Embryonic facial prominence (tissue), 1 donor: ENCODE data around the gene NGEF.

Source experiments
- DNase-seq: peaks from one replicate; pipeline ENCODE4 v3.0.0-alpha.2; 2016; ENCODE audit errors: extremely low spot score

Gene NGEF

DNA sequence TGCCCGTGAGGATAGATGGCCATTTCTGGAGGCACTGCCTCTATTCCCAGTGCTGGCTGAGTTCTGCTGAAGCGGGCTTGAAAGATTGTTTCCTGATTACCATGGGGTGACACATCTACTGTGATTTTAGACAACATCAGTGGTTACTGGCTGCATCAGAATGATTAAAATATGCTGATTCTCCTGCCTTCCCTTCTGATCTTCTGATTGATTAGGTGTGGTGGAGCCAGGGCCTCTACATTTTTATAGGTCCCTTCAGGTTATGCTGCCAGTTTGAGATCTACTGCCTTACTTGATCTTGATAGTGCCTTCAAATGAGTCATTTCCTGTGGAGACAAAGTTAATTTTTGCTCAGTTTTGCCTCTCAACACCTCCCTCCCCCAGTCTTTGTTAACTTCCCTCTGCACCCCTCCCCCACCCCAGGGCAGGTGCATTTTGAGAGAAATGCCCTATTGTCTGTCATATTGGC is 174.6 kb downstream of the NGEF start:
- no peak for DNase-seq

DNA sequence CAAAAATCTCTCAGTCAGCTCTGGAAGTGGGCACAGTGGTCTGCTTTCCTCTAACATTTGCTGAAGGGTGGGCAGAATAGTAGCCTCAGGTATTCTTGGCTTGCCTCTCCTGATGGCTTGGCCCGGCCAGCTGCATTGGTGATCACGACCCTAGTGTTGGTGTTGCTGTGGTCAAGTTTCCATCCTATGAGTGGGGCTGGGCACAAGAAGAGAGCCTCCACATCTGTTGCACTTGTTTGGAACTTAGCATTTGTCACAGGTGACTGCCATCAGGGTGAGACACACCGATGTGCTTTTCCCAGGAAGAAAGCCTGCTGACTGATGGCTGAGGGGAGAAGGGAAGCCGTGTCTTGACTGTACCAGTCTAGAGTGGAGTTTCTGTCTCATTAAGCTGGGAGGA is 176.1 kb downstream of the NGEF start:
- DNase-seq, result no peak

DNA sequence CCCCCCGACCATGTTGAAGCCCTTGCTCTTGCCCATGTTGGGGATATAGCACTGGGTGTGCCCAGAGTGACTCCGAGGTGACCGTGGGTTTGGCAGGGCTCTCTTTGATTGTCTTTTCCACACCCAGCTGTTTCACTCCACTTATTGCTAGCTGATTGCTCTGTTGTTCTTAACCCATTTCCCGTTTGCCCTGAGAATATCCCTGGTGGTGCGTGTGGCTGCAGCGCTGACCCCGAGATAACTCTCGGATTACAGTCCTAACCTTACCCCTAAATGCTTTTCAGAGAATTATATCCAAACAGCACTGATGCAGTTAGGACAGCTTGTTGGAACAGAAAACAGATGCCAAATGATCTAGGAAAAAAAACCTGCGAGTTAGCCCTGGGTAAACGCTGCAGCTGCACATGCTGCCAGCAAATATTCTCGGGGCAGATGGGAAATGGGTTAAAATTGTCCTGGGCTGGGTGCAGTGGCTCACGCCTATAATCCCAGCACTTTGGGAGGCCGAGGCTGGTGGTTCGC is 177.3 kb downstream of the NGEF start:
- DNase-seq, result no peak

DNA sequence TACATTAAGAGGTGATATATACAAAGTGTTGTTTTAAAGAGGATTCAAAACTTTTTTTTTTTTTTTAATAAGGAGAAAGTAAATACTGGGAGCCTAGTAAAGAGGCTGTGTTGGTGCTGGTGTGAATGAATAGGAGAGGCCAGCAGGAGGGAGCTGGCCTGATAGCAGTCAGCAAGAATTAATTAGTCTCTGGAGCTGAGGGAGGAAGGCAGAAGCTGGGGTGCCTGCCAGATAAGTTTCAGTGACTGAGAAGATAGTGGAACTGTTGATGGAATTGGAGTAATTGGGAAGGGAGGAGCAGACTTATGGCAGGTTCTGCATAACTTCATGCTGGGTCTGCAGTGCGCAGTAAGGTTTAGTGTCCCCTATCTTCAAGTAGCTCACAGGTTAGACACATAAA is 179.2 kb downstream of the NGEF start:
- DNase-seq, result no peak

DNA sequence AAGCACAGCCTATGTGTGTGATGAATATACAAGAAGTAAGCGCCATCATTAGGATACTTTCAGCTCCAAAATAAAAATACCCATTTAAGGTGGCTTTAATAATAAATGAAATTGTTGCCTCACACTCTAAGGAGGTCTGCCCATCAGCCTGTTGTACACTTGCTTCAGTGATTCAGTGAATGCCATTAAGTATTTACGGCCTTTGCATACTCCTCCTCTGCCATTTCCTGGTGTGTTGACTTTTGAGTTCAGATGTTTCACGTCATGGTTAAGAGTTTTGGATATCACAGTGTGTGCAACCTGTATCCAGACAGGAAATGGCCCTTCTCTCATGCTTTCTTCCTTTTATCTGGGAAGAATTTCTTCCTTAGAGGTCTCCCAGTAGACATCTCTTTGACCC is 181.6 kb downstream of the NGEF start:
- no peak for DNase-seq

DNA sequence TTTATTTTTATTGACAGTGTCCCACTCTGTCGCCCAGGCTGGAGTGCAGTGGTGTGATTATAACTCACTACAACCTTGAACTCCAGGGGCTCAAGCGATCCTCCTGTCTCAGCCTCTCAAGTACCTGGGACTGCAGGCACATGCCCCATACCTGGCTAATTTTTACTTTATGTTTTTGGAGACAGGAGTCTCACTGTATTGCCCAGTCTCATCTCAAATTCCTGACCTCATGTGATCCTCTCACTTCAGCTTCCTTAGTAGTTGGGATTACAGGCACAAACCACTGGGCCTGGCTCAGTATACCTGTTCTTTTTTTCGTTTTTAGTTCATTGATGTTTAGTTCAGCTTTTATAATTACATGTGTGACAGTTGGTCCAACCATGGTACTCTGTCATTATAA is 183.1 kb downstream of the NGEF start:
- DNase-seq, result no peak
